ENCODE data around the gene ZNF783.

- TF ChIP-seq CTCF (conservative IDR thresholded peaks at IDR 0.05; ENCODE audit: low read depth, low read length) (no peak), EZH2 (IDR thresholded peaks at IDR 0.05; ENCODE audit: borderline replicate concordance, low read depth, low read length, poor library complexity, severe bottlenecking) (no peak)
Measured at GRCh38 chr7:149289856-149290255, 27.9 kb downstream of the ZNF783 start.
